Activated T-helper 1 cell treated with anti-CD3 and anti-CD28 coated beads, Interleukin-2, amount 50 U/mL, for 16 hours (primary cell): ENCODE results near the gene FBXO21.
"Not testable (repeated sequence)": the region's sequence is repeated elsewhere in the genome, so short reads cannot be mapped to it uniquely, and the experiment has no call there.

Experiments
- DNase-seq, 2 donors: peaks; one replicate each; pipeline ENCODE4 v3.0.0-alpha.2; 2020; ENCODE audit warnings: low read depth in 1 of 2, low spot score in 1 of 2

FBXO21 gene

GRCh38 chr12:117190210-117190781 lies at the start of gene FBXO21:
TSS of gene FBXO21 (minus strand) at chr12:117190470. CDS start at chr12:117190456, 14 bp downstream.
- DNase-seq: peak; percentile 90 to 94

GRCh38 chr12:117236456-117237001 lies 46.3 kb upstream of the FBXO21 start:
- peak; percentile 53 to 68 for DNase-seq

GRCh38 chr12:117235261-117235660 lies 45.0 kb upstream of the FBXO21 start:
- DNase-seq: no peak

GRCh38 chr12:117234441-117234840 lies 44.2 kb upstream of the FBXO21 start:
- DNase-seq: no peak

- DNase-seq: no peak
These were observed 41.5 kb upstream of the FBXO21 start for GRCh38 chr12:117231750-117232149.

GRCh38 chr12:117228239-117228638 lies 38.0 kb upstream of the FBXO21 start:
- no peak for DNase-seq

- no peak for DNase-seq
These were observed 36.9 kb upstream of the FBXO21 start for GRCh38 chr12:117227000-117227653.

- no peak for DNase-seq
These were observed 36.2 kb upstream of the FBXO21 start for GRCh38 chr12:117226505-117226904.

- no peak for DNase-seq
These were observed 34.9 kb upstream of the FBXO21 start for GRCh38 chr12:117225179-117225578.

GRCh38 chr12:117220947-117221346 lies 30.7 kb upstream of the FBXO21 start:
- DNase-seq: not testable (repeated sequence)

GRCh38 chr12:117218149-117218548 lies 27.9 kb upstream of the FBXO21 start:
- no peak for DNase-seq

- DNase-seq: no peak
These were observed 26.4 kb upstream of the FBXO21 start for GRCh38 chr12:117216686-117217085.

GRCh38 chr12:117214797-117215196 lies 24.5 kb upstream of the FBXO21 start:
- no peak for DNase-seq

GRCh38 chr12:117213295-117213808 lies 23.1 kb upstream of the FBXO21 start:
- DNase-seq: no peak

- DNase-seq: peak; percentile 24 to 40
These were observed 22.4 kb upstream of the FBXO21 start for GRCh38 chr12:117212563-117213190.

GRCh38 chr12:117210266-117210918 lies 20.1 kb upstream of the FBXO21 start:
- DNase-seq: no peak

GRCh38 chr12:117209626-117210025 lies 19.4 kb upstream of the FBXO21 start:
- no peak for DNase-seq

- DNase-seq: no peak
These were observed 18.7 kb upstream of the FBXO21 start for GRCh38 chr12:117208811-117209455.

GRCh38 chr12:117208206-117208605 lies 17.9 kb upstream of the FBXO21 start:
- DNase-seq: no peak

- DNase-seq: no peak
These were observed 17.4 kb upstream of the FBXO21 start for GRCh38 chr12:117207675-117208074.

GRCh38 chr12:117202556-117202955 lies 12.3 kb upstream of the FBXO21 start:
- no peak for DNase-seq
